Measurements from ENCODE around the gene UCP2.

DNA sequence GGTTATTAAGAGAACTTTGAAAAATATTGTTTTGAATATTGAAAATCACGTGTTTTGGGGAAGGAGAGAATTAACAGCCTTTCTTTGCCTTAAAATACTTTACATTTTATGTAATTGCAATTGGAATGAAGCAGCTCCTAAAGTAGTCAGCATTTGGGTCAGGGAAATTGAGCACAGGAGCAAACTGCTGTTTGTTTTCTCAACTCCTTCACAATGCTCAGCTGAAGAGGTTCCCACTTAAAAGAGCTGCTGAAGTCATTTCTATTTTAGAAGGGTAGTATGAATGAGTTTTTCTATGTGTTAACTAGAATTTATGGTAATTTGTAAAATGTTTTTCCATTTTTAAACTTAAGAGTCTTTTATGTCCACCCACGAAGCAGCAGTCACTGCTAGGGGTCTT lies 8.1 kb upstream of the UCP2 start:
- TF ChIP-seq POLR2AphosphoS5 (IDR thresholded peaks at IDR 0.05; ENCODE audit: low read depth) (no peak), CTCF (conservative IDR thresholded peaks at IDR 0.05; ENCODE audit: low read depth in 2 of 2) (no peak), JUNB (IDR thresholded peaks at IDR 0.05; ENCODE audit: unreplicated experiment) (no peak), EZH2 (IDR thresholded peaks at IDR 0.05; ENCODE audit: low read depth, unreplicated experiment) (no peak), EZH2phosphoT487 (IDR thresholded peaks at IDR 0.05; ENCODE audit: unreplicated experiment) (no peak)
- TF ChIP-seq, protein P1, sequence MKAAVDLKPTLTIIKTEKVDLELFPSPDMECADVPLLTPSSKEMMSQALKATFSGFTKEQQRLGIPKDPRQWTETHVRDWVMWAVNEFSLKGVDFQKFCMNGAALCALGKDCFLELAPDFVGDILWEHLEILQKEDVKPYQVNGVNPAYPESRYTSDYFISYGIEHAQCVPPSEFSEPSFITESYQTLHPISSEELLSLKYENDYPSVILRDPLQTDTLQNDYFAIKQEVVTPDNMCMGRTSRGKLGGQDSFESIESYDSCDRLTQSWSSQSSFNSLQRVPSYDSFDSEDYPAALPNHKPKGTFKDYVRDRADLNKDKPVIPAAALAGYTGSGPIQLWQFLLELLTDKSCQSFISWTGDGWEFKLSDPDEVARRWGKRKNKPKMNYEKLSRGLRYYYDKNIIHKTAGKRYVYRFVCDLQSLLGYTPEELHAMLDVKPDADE (IDR thresholded peaks at IDR 0.05), result no peak
- TF ChIP-seq, protein P2, sequence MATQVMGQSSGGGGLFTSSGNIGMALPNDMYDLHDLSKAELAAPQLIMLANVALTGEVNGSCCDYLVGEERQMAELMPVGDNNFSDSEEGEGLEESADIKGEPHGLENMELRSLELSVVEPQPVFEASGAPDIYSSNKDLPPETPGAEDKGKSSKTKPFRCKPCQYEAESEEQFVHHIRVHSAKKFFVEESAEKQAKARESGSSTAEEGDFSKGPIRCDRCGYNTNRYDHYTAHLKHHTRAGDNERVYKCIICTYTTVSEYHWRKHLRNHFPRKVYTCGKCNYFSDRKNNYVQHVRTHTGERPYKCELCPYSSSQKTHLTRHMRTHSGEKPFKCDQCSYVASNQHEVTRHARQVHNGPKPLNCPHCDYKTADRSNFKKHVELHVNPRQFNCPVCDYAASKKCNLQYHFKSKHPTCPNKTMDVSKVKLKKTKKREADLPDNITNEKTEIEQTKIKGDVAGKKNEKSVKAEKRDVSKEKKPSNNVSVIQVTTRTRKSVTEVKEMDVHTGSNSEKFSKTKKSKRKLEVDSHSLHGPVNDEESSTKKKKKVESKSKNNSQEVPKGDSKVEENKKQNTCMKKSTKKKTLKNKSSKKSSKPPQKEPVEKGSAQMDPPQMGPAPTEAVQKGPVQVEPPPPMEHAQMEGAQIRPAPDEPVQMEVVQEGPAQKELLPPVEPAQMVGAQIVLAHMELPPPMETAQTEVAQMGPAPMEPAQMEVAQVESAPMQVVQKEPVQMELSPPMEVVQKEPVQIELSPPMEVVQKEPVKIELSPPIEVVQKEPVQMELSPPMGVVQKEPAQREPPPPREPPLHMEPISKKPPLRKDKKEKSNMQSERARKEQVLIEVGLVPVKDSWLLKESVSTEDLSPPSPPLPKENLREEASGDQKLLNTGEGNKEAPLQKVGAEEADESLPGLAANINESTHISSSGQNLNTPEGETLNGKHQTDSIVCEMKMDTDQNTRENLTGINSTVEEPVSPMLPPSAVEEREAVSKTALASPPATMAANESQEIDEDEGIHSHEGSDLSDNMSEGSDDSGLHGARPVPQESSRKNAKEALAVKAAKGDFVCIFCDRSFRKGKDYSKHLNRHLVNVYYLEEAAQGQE (IDR thresholded peaks at IDR 0.05; ENCODE audit: unreplicated experiment), result no peak

All from GM23338 (cell line).